ENCODE data around the gene KLF4.

Gene KLF4

GRCh38 chr9:107523539-107523938 lies 34.0 kb upstream of the KLF4 start:
- Mint-ChIP-seq H3K27ac (peak overlapping the region; percentile 78), H3K9me3 (peaks cover 14% of the 10 kb centered on the region), H3K36me3 (ENCODE audit: low read depth) (no peaks in the 10 kb centered on the region), H3K4me1 (peaks cover 4% of the 10 kb centered on the region), H3K4me3 (no peak overlapping the region), H3K27me3 (ENCODE audit: low read depth, poor library complexity) (peaks cover 3% of the 10 kb centered on the region)
- no peak for TF ChIP-seq CTCF (IDR thresholded peaks at IDR 0.05)
- DNase-seq, result no peak

GRCh38 chr9:107520186-107520585 lies 30.6 kb upstream of the KLF4 start:
- Mint-ChIP-seq H3K27ac (peak overlapping the region; percentile 18), H3K36me3 (ENCODE audit: low read depth) (no peaks in the 10 kb centered on the region), H3K4me3 (no peak overlapping the region), H3K9me3 (peaks cover 14% of the 10 kb centered on the region), H3K4me1 (peaks cover 4% of the 10 kb centered on the region), H3K27me3 (ENCODE audit: low read depth, poor library complexity) (peaks cover 7% of the 10 kb centered on the region)
- TF ChIP-seq CTCF (IDR thresholded peaks at IDR 0.05), result no peak
- no peak for DNase-seq

- no peaks in the 10 kb centered on the region for H3K4me1 Mint-ChIP-seq
- no peak for DNase-seq
- H3K36me3 Mint-ChIP-seq (ENCODE audit: low read depth), result no peaks in the 10 kb centered on the region
- H3K4me3 Mint-ChIP-seq, result no peak overlapping the region
- H3K27me3 Mint-ChIP-seq (ENCODE audit: low read depth, poor library complexity), result peaks cover 11% of the 10 kb centered on the region
- no peak overlapping the region for H3K27ac Mint-ChIP-seq
- H3K9me3 Mint-ChIP-seq, result peaks cover 14% of the 10 kb centered on the region
- TF ChIP-seq CTCF (IDR thresholded peaks at IDR 0.05), result no peak
These were observed 28.7 kb upstream of the KLF4 start for GRCh38 chr9:107518037-107518807.

- Mint-ChIP-seq H3K36me3 (ENCODE audit: low read depth) (no peaks in the 10 kb centered on the region), H3K27ac (no peak overlapping the region), H3K4me3 (no peak overlapping the region), H3K27me3 (ENCODE audit: low read depth, poor library complexity) (peaks cover 10% of the 10 kb centered on the region), H3K4me1 (no peaks in the 10 kb centered on the region), H3K9me3 (no peaks in the 10 kb centered on the region)
- DNase-seq, result no peak
- no peak for TF ChIP-seq CTCF (IDR thresholded peaks at IDR 0.05)
These were observed 24.0 kb upstream of the KLF4 start for GRCh38 chr9:107513464-107514100.

GRCh38 chr9:107504585-107505455 lies 15.3 kb upstream of the KLF4 start:
- DNase-seq, result no peak
- no peak overlapping the region for H3K4me3 Mint-ChIP-seq

More at GRCh38 chr9:107504585-107505455, 15.3 kb upstream of the KLF4 start:
- TF ChIP-seq CTCF (IDR thresholded peaks at IDR 0.05), result no peak
- H3K4me1 Mint-ChIP-seq, result peaks cover 5% of the 10 kb centered on the region
- H3K27ac Mint-ChIP-seq, result no peak overlapping the region
- no peaks in the 10 kb centered on the region for H3K27me3 Mint-ChIP-seq (ENCODE audit: low read depth, poor library complexity)
- H3K9me3 Mint-ChIP-seq, result no peaks in the 10 kb centered on the region
- H3K36me3 Mint-ChIP-seq (ENCODE audit: low read depth), result no peaks in the 10 kb centered on the region
